Measurements from ENCODE around the gene RNU1-4. TPM values are rescaled to one million over a fixed set of nuclear protein-coding genes. Genes with fewer than 3 reads are reported as not detected.
"Not testable (repeated sequence)": the region's sequence is repeated elsewhere in the genome, so short reads cannot be mapped to it uniquely, and the experiment has no call there.

The RNU1-4 gene
- total RNA-seq, 1 donor from 2014 or later, result 1,358 TPM

DNA sequence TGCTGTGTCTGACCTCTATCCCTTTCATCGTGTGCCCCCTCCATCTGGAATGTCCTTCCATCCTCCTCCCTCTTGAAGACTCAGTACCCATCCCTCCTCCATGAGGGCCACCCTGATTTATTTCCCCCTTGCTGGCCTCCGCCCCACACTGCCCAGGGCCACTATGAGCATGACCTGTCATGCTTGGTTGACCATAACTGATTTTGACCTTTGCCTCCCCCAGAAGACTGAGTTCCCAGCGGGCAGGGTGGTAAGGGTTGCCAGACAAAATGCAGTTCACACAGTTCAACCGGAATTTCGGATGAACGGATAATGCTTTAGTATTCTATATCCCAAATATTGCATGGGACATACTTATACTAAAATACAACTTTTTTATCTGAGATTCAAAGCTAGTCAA lies 31.6 kb upstream of the RNU1-4 start:
- not testable (repeated sequence) for DNase-seq (ENCODE audit: low spot score)

- not testable (repeated sequence) for DNase-seq (ENCODE audit: low spot score)
Observed at GRCh38 chr1:16709659-16710087, 30.6 kb upstream of the RNU1-4 start.

DNA sequence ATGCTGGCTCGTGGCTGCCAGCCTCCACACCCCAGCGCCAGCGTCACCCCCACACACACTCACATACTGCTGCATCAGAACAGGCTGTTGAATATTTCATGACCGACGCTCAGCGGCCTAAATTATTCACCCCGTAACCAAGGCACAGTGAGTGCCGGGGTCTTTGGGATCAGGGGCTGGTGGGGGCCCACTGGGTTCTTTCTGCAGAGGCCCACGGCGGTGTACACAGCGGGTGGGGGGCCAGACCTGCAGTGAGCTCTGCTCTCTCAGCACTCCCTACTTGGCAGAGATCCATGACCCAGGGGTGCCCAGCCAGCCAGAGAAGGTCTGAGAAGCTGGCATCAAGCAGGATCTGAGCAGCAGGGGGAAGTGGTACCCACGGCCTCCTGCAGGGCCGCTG lies 29.7 kb upstream of the RNU1-4 start:
- DNase-seq (ENCODE audit: low spot score), result not testable (repeated sequence)

GRCh38 chr1:16712131-16712530 lies 28.2 kb upstream of the RNU1-4 start:
- not testable (repeated sequence) for DNase-seq (ENCODE audit: low spot score)

DNA sequence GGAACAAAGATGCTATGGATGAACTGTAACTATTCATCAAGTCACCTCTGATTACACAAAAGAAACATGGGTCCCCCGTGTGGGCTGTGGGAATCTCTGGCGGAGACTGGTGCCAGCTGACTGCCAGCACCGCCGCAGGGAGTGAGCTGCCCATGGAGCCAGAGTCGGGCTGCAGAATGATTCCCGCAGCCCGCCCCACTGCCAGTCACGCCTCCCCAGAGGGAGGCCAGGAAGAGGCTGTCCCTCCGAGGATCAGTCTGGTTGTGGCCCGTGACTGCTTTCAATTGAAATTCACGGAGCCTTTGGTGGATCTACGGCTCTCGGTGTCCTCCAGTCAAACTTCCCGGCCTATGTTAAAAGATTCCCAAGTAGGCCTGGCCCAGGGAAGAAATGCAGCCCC lies 27.7 kb upstream of the RNU1-4 start:
- DNase-seq (ENCODE audit: low spot score), result not testable (repeated sequence)

DNA sequence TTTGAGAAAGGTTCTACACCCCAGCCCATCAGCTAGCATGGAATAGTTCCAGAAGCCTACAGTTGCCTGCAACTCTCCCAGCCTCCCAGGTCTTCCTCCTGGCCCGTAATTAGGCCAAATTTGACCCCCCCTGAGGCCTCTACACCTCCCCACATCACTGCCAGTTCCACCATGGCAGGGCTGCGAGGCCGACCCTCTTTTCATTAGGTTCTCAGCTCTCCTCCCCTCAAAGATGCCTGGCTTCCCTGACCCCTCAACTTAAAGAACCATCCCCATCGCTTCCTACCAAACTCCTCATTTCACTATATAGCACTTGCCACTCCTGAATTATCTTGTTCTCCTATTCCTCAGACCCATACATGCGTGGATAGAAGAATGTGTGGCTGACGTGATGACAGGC lies 27.3 kb upstream of the RNU1-4 start:
- not testable (repeated sequence) for DNase-seq (ENCODE audit: low spot score)

DNA sequence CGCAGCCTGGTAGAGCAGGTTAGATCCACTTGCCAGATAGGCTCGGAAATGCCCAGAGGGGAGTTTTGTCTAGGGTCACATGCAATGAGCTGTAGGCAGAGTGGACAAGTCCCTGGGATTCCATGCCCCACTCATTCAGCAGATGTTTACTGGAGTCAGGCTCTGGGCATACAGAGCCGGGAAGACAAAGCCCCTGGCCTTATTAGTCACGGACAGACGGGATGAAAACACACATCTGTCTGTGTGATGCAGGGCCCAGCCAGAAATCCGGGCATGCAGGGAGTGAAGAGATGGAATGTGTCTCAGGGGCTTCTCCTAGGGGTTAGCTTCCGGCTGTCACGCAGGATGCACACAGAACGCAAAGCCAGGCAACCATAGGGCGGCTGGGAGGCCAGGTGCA lies 26.8 kb upstream of the RNU1-4 start:
- DNase-seq (ENCODE audit: low spot score), result not testable (repeated sequence)

DNA sequence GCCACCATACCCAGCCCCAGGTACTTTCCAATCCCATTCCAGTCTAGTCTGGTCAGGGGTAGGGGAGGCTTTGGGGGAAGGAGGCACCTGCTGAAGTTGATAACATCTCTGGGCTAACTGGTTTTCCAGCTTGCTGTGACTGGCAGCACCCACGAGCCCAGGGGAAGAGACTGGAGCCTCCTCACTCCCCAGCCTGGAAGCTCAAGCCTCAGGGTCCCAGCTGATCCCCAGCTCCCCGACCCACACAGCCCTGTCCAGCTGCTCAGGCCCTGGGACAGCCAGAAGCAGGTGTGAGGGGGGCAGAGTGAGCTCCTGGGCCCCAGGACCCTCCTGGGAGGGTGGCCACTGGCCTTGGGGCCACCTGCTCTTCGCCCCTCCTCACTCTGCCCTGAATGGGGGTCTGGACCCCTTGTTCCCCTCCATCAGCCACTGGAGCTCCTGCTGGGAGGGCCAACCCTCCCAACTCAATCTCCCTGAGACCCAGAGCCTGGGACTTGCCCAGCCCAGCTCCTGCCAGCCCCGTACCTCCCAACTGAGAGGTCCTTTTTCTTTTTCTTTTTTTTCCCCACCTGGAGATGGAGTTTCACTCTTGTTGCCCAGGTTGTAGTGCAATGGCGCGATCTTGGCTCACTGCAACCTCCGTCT lies 23.5 kb upstream of the RNU1-4 start:
- no peak for DNase-seq (ENCODE audit: low spot score)

- DNase-seq (ENCODE audit: low spot score), result no peak
Observed at GRCh38 chr1:16717336-16718098, 22.8 kb upstream of the RNU1-4 start.

GRCh38 chr1:16718099-16718907 lies 22.0 kb upstream of the RNU1-4 start:
- not testable (repeated sequence) for DNase-seq (ENCODE audit: low spot score)

DNA sequence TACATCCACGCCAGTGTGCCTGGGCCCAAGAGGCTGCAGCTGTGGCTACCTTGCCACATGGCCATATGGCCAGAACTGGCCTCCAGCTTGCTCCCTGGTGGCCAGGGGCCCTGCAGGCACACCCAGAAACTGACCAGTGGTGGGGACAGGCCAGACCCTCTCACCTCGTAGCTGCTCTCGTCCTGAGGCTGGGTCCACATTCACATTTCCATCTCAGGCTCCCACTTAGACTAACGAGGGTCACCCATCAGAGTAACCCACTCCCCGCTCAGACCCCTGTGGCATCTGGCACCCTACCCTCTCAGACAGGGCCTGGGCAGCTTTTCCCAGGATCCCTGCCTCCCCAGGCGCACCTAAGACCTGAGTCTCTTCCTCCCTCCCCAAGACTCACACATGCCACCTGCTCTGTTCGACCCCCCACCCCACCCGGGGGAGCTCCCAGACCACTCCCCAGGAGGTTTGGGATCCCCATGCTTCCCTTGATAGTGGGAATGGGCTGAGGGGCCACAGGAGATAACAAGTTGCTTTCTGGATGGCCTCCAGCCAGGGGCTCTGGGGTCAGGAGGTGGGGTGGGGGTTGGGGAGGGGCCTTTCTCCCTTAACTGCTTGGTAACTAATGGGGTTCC lies 21.3 kb upstream of the RNU1-4 start:
- no peak for DNase-seq (ENCODE audit: low spot score)

DNA sequence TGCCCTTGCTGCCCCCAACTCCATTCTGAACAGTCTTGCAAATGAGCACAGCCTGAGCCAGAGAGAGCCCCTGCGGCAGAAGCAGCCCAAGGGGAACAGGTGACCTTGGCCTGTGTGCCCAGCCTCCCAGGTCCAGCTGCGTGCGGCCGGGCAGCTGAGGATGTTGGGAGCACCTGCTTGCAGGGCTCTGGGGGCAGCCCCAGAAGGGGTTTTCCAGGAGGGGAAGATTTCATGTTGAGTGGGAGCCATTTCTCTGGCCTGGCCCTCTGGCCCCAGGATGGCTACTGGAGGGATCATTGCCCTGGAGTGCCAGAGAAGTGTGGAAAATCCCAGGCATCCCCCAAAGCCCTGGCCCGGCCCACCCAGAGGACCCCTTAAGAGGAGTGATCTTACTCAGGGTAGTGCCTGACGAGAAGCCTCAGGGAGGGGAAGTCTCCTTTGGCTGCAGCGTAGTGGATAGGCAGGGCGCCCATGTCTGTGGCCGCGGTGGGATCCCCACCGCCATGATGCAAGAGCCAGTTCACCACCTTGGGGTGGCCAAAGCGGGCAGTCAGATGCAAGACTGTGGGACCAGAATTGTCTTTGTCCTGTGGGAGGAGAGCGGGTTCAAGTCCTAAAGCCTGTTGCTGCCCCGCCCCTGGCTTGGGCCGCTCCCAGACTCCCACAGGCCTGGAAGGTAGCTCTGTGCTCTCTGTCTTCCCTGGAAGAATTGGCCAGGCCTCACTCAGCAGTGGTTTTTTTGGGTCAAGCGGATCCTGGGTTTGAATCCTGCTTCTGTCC lies 20.6 kb upstream of the RNU1-4 start:
- DNase-seq (ENCODE audit: low spot score), result no peak

DNA sequence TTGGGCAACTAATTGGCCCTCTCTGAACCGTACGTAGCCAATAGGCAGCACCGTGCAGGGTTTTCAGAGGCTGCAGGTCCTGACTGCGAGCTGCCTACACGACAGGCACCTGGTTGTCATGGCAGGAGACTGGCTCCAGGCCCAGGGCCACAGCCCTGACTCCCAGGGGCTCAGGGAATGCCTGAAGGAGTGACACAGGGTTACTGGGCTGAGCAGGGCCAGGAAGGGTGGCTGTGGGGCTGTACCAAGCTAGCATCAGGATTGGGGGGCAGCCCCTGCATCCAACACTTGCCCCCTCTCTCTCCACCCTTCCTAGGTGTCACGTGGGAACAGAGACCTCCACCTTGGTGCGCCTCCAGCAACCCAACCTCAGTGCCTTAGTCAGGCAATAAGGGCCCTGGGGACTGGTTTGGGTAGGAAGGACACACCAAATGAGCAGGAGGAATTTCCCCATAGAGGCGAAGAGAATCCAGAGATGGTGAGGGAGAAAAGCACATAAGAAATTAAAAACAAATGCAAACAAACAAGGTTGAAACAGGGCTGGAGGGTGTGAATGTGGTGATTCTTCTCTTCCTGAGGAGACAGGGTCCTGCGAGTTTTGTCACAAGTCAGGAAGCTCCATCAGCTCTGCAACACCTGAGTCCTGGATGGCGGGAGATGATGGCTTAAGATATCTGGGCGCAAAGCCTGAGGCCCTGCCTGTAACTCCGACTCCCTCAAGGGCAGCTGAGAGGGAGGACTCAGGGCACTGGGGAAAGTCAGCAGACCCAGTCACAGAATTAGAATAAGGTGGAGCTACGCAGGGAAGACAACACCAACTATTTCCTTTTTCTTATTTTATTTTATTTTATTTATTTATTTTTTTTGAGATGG lies 19.7 kb upstream of the RNU1-4 start:
- no peak for DNase-seq (ENCODE audit: low spot score)

GRCh38 chr1:16721871-16722641 lies 18.3 kb upstream of the RNU1-4 start:
- DNase-seq (ENCODE audit: low spot score), result no peak

- peak; percentile 14 for DNase-seq (ENCODE audit: low spot score)
Observed at GRCh38 chr1:16724718-16725438, 15.4 kb upstream of the RNU1-4 start.

GRCh38 chr1:16725439-16726245 lies 14.7 kb upstream of the RNU1-4 start:
- DNase-seq (ENCODE audit: low spot score), result peak; percentile 39

GRCh38 chr1:16727190-16728111 lies 12.9 kb upstream of the RNU1-4 start:
- peak; percentile 33 for DNase-seq (ENCODE audit: low spot score)

Data from mucosa of gallbladder (tissue), 1 donor.